ENCODE measurements around the gene TBC1D22A. TPM values are rescaled to one million over a fixed set of nuclear protein-coding genes. Genes with fewer than 3 reads are reported as not detected.

TBC1D22A gene
- total RNA-seq, 1 experiment from 2014 or later, result 20.9 TPM

DNA sequence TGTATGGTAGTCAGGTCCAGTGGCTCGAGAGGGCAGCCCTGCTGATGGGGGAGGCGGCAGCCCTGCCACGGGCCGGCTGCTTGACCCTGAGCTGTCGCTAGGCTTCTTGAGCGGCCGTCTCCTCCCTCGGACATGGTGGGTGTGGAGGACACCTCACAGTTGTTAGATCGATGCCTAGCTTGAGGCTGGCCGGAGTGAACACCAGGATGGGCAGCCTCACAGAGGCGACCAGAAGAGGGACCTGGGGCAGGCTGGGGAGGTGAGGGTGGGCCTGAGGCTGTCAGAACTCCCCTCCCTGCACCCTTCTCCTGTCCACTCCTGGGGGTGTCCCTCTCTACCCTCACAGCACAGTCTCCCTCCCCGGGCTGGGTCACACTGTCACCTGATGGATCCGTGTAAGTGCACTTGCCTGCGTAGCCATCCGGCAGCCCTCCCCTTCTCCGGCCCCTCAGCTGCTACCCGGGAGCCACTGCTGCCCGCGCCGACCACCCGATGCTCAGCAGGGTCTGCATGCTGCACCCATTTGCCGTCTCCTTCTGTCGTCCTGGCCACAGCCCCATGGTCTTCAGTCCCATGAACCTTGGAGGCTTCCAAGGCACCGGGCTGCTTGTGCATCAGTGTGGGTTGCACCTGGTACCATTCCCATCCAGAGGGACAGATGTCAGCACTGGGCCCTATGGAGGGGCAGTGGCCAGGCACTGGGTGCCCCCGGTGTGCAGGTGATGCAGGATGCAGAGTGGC is 394.1 kb downstream of the TBC1D22A start:
- ChIA-PET RAD21 (ENCODE audit: low non-redundant PET in 1 of 2, low total read pairs in 2 of 2, uncharacterized antibody in 2 of 2, unreplicated experiment in 2 of 2) (no interaction called here), POLR2A (no interaction called here), CTCF (no interaction called here)
- peaks cover 0 to 3% of the 10 kb centered on the region in 2 experiments; a peak in 2 of 4 replicates for H3K4me1 ChIP-seq (ENCODE audit: control insufficient read depth in 1 of 2, insufficient read depth in 2 of 2, low read length in 2 of 2)
- no peaks in the 10 kb centered on the region for H3K79me2 ChIP-seq (ENCODE audit: insufficient read depth, low read length)
- no peaks in the 10 kb centered on the region for H3K27me3 ChIP-seq (ENCODE audit: insufficient read depth, low read length)
- H3K36me3 ChIP-seq (ENCODE audit: control insufficient read depth in 1 of 2, insufficient read depth in 2 of 2, low read length in 2 of 2), result no peaks in the 10 kb centered on the region
- ATAC-seq, result no peak
- no TSS peak for BruUV-seq (replicated peaks)
- no peak overlapping the region for H3K4me3 ChIP-seq (replicated peaks in 1 of 2; ENCODE audit: low read depth in 1 of 2, low read length in 2 of 2)
- no peak overlapping the region for H2AFZ ChIP-seq (ENCODE audit: low read depth, low read length, poor library complexity, severe bottlenecking)
- no peak overlapping the region for H3K4me2 ChIP-seq (ENCODE audit: low read length)
- H4K20me1 ChIP-seq (ENCODE audit: insufficient read depth), result no peaks in the 10 kb centered on the region
- intact Hi-C loops (cut with micrococcal nuclease), result no loop called here
- TF ChIP-seq TCF7L2 (IDR thresholded peaks at IDR 0.05; ENCODE audit: borderline replicate concordance, extremely low read depth, insufficient read depth, insufficient read length), result no peak
- no peak for DNase-seq (ENCODE audit: low read depth, low spot score)
- H3K9ac ChIP-seq (ENCODE audit: low read length), result no peak overlapping the region
- no peak overlapping the region for H3K27ac ChIP-seq (ENCODE audit: low read depth, low read length)
- H3K9me3 ChIP-seq (ENCODE audit: control insufficient read depth in 1 of 2, insufficient read depth in 1 of 2, low read depth in 1 of 2, low read length in 2 of 2), result no peaks in the 10 kb centered on the region
- H3K9me2 ChIP-seq (ENCODE audit: insufficient read depth), result no peaks in the 10 kb centered on the region

DNA sequence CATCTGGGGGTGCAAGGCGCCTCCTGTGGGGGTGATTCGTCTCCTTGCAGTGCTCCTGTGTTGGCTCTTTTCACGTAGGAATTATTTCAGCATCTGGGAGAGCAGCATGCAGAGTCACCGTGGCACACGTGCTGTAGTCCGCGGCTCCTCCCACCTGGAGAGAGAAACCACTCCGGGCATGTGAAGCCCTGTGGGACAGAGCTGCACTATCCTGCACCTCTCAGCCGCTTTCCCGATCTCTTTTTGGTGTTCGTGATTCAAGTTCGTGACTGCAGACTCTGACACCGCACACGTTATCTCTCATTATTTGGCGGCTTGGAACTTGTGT is 394.6 kb downstream of the TBC1D22A start:
- no TSS peak for BruUV-seq (replicated peaks)
- TF ChIP-seq, protein P1, sequence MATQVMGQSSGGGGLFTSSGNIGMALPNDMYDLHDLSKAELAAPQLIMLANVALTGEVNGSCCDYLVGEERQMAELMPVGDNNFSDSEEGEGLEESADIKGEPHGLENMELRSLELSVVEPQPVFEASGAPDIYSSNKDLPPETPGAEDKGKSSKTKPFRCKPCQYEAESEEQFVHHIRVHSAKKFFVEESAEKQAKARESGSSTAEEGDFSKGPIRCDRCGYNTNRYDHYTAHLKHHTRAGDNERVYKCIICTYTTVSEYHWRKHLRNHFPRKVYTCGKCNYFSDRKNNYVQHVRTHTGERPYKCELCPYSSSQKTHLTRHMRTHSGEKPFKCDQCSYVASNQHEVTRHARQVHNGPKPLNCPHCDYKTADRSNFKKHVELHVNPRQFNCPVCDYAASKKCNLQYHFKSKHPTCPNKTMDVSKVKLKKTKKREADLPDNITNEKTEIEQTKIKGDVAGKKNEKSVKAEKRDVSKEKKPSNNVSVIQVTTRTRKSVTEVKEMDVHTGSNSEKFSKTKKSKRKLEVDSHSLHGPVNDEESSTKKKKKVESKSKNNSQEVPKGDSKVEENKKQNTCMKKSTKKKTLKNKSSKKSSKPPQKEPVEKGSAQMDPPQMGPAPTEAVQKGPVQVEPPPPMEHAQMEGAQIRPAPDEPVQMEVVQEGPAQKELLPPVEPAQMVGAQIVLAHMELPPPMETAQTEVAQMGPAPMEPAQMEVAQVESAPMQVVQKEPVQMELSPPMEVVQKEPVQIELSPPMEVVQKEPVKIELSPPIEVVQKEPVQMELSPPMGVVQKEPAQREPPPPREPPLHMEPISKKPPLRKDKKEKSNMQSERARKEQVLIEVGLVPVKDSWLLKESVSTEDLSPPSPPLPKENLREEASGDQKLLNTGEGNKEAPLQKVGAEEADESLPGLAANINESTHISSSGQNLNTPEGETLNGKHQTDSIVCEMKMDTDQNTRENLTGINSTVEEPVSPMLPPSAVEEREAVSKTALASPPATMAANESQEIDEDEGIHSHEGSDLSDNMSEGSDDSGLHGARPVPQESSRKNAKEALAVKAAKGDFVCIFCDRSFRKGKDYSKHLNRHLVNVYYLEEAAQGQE (IDR thresholded peaks at IDR 0.05; ENCODE audit: low read depth), result no peak
- no peak for TF ChIP-seq SIN3A (IDR thresholded peaks at IDR 0.05; ENCODE audit: low read depth)
- no peak for TF ChIP-seq FOSL1 (IDR thresholded peaks at IDR 0.05; ENCODE audit: low read depth)
- TF ChIP-seq JUND (IDR thresholded peaks at IDR 0.05), result no peak
- no peak for TF ChIP-seq ZNF274 (IDR thresholded peaks at IDR 0.05; ENCODE audit: low read depth, low read length)
- no peak for TF ChIP-seq CBX3 (IDR thresholded peaks at IDR 0.05; ENCODE audit: low read depth)
- TF ChIP-seq SRF (IDR thresholded peaks at IDR 0.05; ENCODE audit: low read depth), result no peak
- no peak for TF ChIP-seq EZH2 (IDR thresholded peaks at IDR 0.05)
- TF ChIP-seq POLR2A (IDR thresholded peaks at IDR 0.05; ENCODE audit: borderline replicate concordance, extremely low read depth, insufficient read depth, insufficient read length), result no peak
- TF ChIP-seq TCF7L2 (IDR thresholded peaks at IDR 0.05; ENCODE audit: borderline replicate concordance, extremely low read depth, insufficient read depth, insufficient read length), result no peak
- no peak for TF ChIP-seq CEBPB (IDR thresholded peaks at IDR 0.05; ENCODE audit: low read depth)
- no peak for TF ChIP-seq ZFX (IDR thresholded peaks at IDR 0.05)
- TF ChIP-seq RAD21 (IDR thresholded peaks at IDR 0.05; ENCODE audit: low read depth), result no peak
- TF ChIP-seq SP1 (IDR thresholded peaks at IDR 0.05; ENCODE audit: low read depth), result no peak
- TF ChIP-seq, protein P2, sequence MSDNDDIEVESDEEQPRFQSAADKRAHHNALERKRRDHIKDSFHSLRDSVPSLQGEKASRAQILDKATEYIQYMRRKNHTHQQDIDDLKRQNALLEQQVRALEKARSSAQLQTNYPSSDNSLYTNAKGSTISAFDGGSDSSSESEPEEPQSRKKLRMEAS (IDR thresholded peaks at IDR 0.05), result no peak
- no peak for TF ChIP-seq EZH2phosphoT487 (IDR thresholded peaks at IDR 0.05; ENCODE audit: borderline replicate concordance)
- TF ChIP-seq, protein P3, sequence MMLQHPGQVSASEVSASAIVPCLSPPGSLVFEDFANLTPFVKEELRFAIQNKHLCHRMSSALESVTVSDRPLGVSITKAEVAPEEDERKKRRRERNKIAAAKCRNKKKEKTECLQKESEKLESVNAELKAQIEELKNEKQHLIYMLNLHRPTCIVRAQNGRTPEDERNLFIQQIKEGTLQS (IDR thresholded peaks at IDR 0.05), result no peak
- no peak for ATAC-seq
- Histone ChIP-seq H3K4me1 (ENCODE audit: control insufficient read depth in 1 of 2, insufficient read depth in 2 of 2, low read length in 2 of 2) (no peaks in the 10 kb centered on the region), H3K9ac (ENCODE audit: low read length) (no peak overlapping the region), H3K4me2 (ENCODE audit: low read length) (no peak overlapping the region), H4K20me1 (ENCODE audit: insufficient read depth) (no peaks in the 10 kb centered on the region), H3K36me3 (ENCODE audit: control insufficient read depth in 1 of 2, insufficient read depth in 2 of 2, low read length in 2 of 2) (no peaks in the 10 kb centered on the region), H3K27ac (ENCODE audit: low read depth, low read length) (no peak overlapping the region), H3K79me2 (ENCODE audit: insufficient read depth, low read length) (no peaks in the 10 kb centered on the region), H2AFZ (ENCODE audit: low read depth, low read length, poor library complexity, severe bottlenecking) (no peak overlapping the region), H3K4me3 (replicated peaks in 1 of 2; ENCODE audit: low read depth in 1 of 2, low read length in 2 of 2) (no peak overlapping the region), H3K9me3 (ENCODE audit: control insufficient read depth in 1 of 2, insufficient read depth in 1 of 2, low read depth in 1 of 2, low read length in 2 of 2) (no peaks in the 10 kb centered on the region), H3K27me3 (ENCODE audit: insufficient read depth, low read length) (no peaks in the 10 kb centered on the region), H3K9me2 (ENCODE audit: insufficient read depth) (no peaks in the 10 kb centered on the region)
- RAD21 ChIA-PET (ENCODE audit: low non-redundant PET in 1 of 2, low total read pairs in 2 of 2, uncharacterized antibody in 2 of 2, unreplicated experiment in 2 of 2), result no interaction called here
- CTCF ChIA-PET, result no interaction called here
- no peak for DNase-seq (ENCODE audit: low read depth, low spot score)
- intact Hi-C loops (cut with micrococcal nuclease), result no loop called here
- POLR2A ChIA-PET, result no interaction called here
